GF-D8 (cell line): Measurements from ENCODE around the gene COX4I2.
"Not testable (repeated sequence)": the region's sequence is repeated elsewhere in the genome, so short reads cannot be mapped to it uniquely, and the experiment has no call there.

ENCODE experiments used
- DNase-seq: peaks from one replicate; lab custom pipeline; 2025; lab: John Stamatoyannopoulos, UW

Gene COX4I2

GRCh38 chr20:31654534-31654933 is 16.8 kb downstream of the COX4I2 start:
- no peak for DNase-seq

GRCh38 chr20:31661625-31662371 is 24.1 kb downstream of the COX4I2 start:
- no peak for DNase-seq

GRCh38 chr20:31662372-31662854 is 24.7 kb downstream of the COX4I2 start:
- no peak for DNase-seq

GRCh38 chr20:31663524-31663837 is 25.8 kb downstream of the COX4I2 start:
- no peak for DNase-seq

GRCh38 chr20:31663838-31664695 is 26.4 kb downstream of the COX4I2 start:
- no peak for DNase-seq

- DNase-seq, result no peak
Observed at GRCh38 chr20:31664696-31665354, 27.1 kb downstream of the COX4I2 start.

- no peak for DNase-seq
Observed at GRCh38 chr20:31665753-31666152, 28.0 kb downstream of the COX4I2 start.

- no peak for DNase-seq
Observed at GRCh38 chr20:31666258-31667042, 28.7 kb downstream of the COX4I2 start.

- DNase-seq, result no peak
Observed at GRCh38 chr20:31667315-31668285, 29.9 kb downstream of the COX4I2 start.

- not testable (repeated sequence) for DNase-seq
Observed at GRCh38 chr20:31668944-31669343, 31.2 kb downstream of the COX4I2 start.

- no peak for DNase-seq
Observed at GRCh38 chr20:31669876-31670275, 32.2 kb downstream of the COX4I2 start.

- DNase-seq, result no peak
Observed at GRCh38 chr20:31670371-31671228, 32.9 kb downstream of the COX4I2 start.

GRCh38 chr20:31671324-31671723 is 33.6 kb downstream of the COX4I2 start:
- no peak for DNase-seq

- DNase-seq, result no peak
Observed at GRCh38 chr20:31673435-31673834, 35.7 kb downstream of the COX4I2 start.

GRCh38 chr20:31673943-31674463 is 36.3 kb downstream of the COX4I2 start:
- peak; percentile 27 for DNase-seq

GRCh38 chr20:31674895-31675827 is 37.4 kb downstream of the COX4I2 start:
- peak; percentile 96 for DNase-seq

- peak; percentile 91 for DNase-seq
Observed at GRCh38 chr20:31675828-31676608, 38.3 kb downstream of the COX4I2 start.

GRCh38 chr20:31676609-31676989 is 38.9 kb downstream of the COX4I2 start:
- no peak for DNase-seq
